ENCODE data around the gene MMEL1.

The MMEL1 gene

DNA sequence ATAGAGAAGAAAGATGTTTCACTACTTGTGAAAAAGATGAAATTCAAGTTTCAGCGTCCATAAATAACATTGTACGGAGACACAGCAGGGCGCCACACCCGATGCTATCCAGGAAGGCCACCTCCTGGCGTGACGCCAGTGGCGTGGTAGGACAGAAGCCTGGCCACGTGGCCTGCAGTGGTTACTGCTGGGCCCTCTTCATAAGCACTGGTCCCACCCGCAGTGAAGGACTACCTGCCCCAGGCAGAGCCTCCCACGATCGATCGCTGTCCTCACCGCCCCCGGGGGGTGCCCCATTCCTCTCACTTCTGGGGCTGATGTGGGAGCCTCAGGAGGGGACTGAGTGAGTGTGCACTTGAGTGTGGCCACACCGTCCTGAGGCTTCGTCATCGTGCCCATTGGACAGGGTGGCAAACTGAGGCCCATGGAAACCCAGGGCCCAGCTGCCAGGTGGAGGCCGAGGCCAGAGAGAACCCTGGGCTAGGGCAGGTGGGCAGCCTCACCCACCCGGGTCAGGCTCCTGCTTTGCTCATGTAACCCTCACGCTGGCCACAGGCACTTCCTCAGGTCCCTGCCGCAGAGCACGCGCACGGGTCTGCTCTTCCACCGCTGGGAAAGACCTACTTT lies 91.1 kb downstream of the MMEL1 start (continued):
- TF ChIP-seq OSR2 (tag by site-specific recombination; IDR thresholded peaks at IDR 0.05): peak; percentile 83
- no peak for TF ChIP-seq GLI4 (tag by site-specific recombination; IDR thresholded peaks at IDR 0.05)
- TF ChIP-seq ZNF248 (tag by site-specific recombination; IDR thresholded peaks at IDR 0.05): no peak
- TF ChIP-seq ZNF274 (IDR thresholded peaks at IDR 0.05; ENCODE audit: low read length): no peak
- no peak for TF ChIP-seq ZNF274 (tag by site-specific recombination; IDR thresholded peaks at IDR 0.05; ENCODE audit: borderline replicate concordance)
- TF ChIP-seq ZNF302 (tag by site-specific recombination; IDR thresholded peaks at IDR 0.05; ENCODE audit: low read depth): no peak
- TF ChIP-seq, protein P1, sequence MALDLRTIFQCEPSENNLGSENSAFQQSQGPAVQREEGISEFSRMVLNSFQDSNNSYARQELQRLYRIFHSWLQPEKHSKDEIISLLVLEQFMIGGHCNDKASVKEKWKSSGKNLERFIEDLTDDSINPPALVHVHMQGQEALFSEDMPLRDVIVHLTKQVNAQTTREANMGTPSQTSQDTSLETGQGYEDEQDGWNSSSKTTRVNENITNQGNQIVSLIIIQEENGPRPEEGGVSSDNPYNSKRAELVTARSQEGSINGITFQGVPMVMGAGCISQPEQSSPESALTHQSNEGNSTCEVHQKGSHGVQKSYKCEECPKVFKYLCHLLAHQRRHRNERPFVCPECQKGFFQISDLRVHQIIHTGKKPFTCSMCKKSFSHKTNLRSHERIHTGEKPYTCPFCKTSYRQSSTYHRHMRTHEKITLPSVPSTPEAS (tag by site-specific recombination; IDR thresholded peaks at IDR 0.05): no peak
- TF ChIP-seq ZNF324 (tag by site-specific recombination; IDR thresholded peaks at IDR 0.05): no peak
- TF ChIP-seq, protein P2, sequence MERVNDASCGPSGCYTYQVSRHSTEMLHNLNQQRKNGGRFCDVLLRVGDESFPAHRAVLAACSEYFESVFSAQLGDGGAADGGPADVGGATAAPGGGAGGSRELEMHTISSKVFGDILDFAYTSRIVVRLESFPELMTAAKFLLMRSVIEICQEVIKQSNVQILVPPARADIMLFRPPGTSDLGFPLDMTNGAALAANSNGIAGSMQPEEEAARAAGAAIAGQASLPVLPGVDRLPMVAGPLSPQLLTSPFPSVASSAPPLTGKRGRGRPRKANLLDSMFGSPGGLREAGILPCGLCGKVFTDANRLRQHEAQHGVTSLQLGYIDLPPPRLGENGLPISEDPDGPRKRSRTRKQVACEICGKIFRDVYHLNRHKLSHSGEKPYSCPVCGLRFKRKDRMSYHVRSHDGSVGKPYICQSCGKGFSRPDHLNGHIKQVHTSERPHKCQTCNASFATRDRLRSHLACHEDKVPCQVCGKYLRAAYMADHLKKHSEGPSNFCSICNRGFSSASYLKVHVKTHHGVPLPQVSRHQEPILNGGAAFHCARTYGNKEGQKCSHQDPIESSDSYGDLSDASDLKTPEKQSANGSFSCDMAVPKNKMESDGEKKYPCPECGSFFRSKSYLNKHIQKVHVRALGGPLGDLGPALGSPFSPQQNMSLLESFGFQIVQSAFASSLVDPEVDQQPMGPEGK (tag by site-specific recombination; IDR thresholded peaks at IDR 0.05): peak; percentile 30; the same call in 1 of the 2 replicates
- TF ChIP-seq, protein P3, sequence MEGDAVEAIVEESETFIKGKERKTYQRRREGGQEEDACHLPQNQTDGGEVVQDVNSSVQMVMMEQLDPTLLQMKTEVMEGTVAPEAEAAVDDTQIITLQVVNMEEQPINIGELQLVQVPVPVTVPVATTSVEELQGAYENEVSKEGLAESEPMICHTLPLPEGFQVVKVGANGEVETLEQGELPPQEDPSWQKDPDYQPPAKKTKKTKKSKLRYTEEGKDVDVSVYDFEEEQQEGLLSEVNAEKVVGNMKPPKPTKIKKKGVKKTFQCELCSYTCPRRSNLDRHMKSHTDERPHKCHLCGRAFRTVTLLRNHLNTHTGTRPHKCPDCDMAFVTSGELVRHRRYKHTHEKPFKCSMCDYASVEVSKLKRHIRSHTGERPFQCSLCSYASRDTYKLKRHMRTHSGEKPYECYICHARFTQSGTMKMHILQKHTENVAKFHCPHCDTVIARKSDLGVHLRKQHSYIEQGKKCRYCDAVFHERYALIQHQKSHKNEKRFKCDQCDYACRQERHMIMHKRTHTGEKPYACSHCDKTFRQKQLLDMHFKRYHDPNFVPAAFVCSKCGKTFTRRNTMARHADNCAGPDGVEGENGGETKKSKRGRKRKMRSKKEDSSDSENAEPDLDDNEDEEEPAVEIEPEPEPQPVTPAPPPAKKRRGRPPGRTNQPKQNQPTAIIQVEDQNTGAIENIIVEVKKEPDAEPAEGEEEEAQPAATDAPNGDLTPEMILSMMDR (tag by site-specific recombination; IDR thresholded peaks at IDR 0.05): no peak
- no peak for TF ChIP-seq ZNF768 (tag by site-specific recombination; IDR thresholded peaks at IDR 0.05)
- no peak for TF ChIP-seq MYNN (tag by site-specific recombination; IDR thresholded peaks at IDR 0.05; ENCODE audit: borderline replicate concordance)
- no peak for TF ChIP-seq KLF1 (tag by site-specific recombination; IDR thresholded peaks at IDR 0.05)
- no peak for TF ChIP-seq RBAK (tag by site-specific recombination; IDR thresholded peaks at IDR 0.05)
- TF ChIP-seq TRIM28 (IDR thresholded peaks at IDR 0.05; ENCODE audit: borderline replicate concordance, low read length): peak; percentile 44; the same call in 1 of the 2 replicates
- TF ChIP-seq ZNF416 (tag by site-specific recombination; IDR thresholded peaks at IDR 0.05): no peak
- no peak for TF ChIP-seq ZNF561 (tag by site-specific recombination; IDR thresholded peaks at IDR 0.05; ENCODE audit: borderline replicate concordance)
- TF ChIP-seq, protein P4, sequence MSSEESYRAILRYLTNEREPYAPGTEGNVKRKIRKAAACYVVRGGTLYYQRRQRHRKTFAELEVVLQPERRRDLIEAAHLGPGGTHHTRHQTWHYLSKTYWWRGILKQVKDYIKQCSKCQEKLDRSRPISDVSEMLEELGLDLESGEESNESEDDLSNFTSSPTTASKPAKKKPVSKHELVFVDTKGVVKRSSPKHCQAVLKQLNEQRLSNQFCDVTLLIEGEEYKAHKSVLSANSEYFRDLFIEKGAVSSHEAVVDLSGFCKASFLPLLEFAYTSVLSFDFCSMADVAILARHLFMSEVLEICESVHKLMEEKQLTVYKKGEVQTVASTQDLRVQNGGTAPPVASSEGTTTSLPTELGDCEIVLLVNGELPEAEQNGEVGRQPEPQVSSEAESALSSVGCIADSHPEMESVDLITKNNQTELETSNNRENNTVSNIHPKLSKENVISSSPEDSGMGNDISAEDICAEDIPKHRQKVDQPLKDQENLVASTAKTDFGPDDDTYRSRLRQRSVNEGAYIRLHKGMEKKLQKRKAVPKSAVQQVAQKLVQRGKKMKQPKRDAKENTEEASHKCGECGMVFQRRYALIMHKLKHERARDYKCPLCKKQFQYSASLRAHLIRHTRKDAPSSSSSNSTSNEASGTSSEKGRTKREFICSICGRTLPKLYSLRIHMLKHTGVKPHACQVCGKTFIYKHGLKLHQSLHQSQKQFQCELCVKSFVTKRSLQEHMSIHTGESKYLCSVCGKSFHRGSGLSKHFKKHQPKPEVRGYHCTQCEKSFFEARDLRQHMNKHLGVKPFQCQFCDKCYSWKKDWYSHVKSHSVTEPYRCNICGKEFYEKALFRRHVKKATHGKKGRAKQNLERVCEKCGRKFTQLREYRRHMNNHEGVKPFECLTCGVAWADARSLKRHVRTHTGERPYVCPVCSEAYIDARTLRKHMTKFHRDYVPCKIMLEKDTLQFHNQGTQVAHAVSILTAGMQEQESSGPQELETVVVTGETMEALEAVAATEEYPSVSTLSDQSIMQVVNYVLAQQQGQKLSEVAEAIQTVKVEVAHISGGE (tag by site-specific recombination; conservative IDR thresholded peaks at IDR 0.05; ENCODE audit: low read depth): no peak
- TF ChIP-seq EGR2 (tag by site-specific recombination; IDR thresholded peaks at IDR 0.05; ENCODE audit: low read depth): 0 out of 2 replicates have a peak, but pooled peaks have one; percentile 8
- no peak for TF ChIP-seq ZNF426 (tag by site-specific recombination; IDR thresholded peaks at IDR 0.05)
- peak; percentile 23 for TF ChIP-seq SP7 (tag by site-specific recombination; IDR thresholded peaks at IDR 0.05)
- TF ChIP-seq WT1 (tag by site-specific recombination; IDR thresholded peaks at IDR 0.05): no peak
- 0 out of 2 replicates have a peak, but pooled peaks have one; percentile 34 for TF ChIP-seq YY1 (tag by site-specific recombination; IDR thresholded peaks at IDR 0.05)
- no peak for TF ChIP-seq ZNF221 (tag by site-specific recombination; IDR thresholded peaks at IDR 0.05; ENCODE audit: borderline replicate concordance)
- no peak for TF ChIP-seq ZNF354C (tag by site-specific recombination; IDR thresholded peaks at IDR 0.05; ENCODE audit: borderline replicate concordance, low read depth)
- no peak for TF ChIP-seq SP3 (tag by site-specific recombination; IDR thresholded peaks at IDR 0.05)
- 0 out of 2 replicates have a peak, but pooled peaks have one; percentile 15 for TF ChIP-seq ZNF629 (tag by site-specific recombination; IDR thresholded peaks at IDR 0.05)
- no peak for TF ChIP-seq KLF7 (tag by site-specific recombination; IDR thresholded peaks at IDR 0.05; ENCODE audit: borderline replicate concordance)
- no peak for TF ChIP-seq ZBTB1 (tag by site-specific recombination; IDR thresholded peaks at IDR 0.05)
- TF ChIP-seq OVOL3 (tag by site-specific recombination; IDR thresholded peaks at IDR 0.05): no peak
- TF ChIP-seq ZFHX2 (tag by site-specific recombination; conservative IDR thresholded peaks at IDR 0.05): peak; percentile 67
